ENCODE data around the gene THAP8.

Gene THAP8

GRCh38 chr19:36010402-36010801, 43.7 kb downstream of the THAP8 start:
- H3K27ac ChIP-seq = no peak overlapping the region
- no peak overlapping the region for H3K4me3 ChIP-seq (ENCODE audit: low read depth in 1 of 2, low read length in 1 of 2)
- H3K36me3 ChIP-seq = peaks cover 11% of the 10 kb centered on the region
- no peaks in the 10 kb centered on the region for H3K9me3 ChIP-seq
- H3K4me1 ChIP-seq (ENCODE audit: control insufficient read depth in 1 of 2, insufficient read depth in 1 of 2, low read depth in 1 of 2, low read length in 1 of 2) = peaks cover 15 to 20% of the 10 kb centered on the region in 2 experiments
- peaks cover 27% of the 10 kb centered on the region for H3K27me3 ChIP-seq
- no peak for TF ChIP-seq CTCF (IDR thresholded peaks at IDR 0.05)

GRCh38 chr19:36009633-36010379, 44.3 kb downstream of the THAP8 start:
- no peak overlapping the region for H3K27ac ChIP-seq
- H3K9me3 ChIP-seq = no peaks in the 10 kb centered on the region
- H3K27me3 ChIP-seq = peaks cover 27% of the 10 kb centered on the region
- peaks cover 11% of the 10 kb centered on the region for H3K36me3 ChIP-seq
- H3K4me1 ChIP-seq (ENCODE audit: control insufficient read depth in 1 of 2, insufficient read depth in 1 of 2, low read depth in 1 of 2, low read length in 1 of 2) = peaks cover 14 to 19% of the 10 kb centered on the region in 2 experiments
- H3K4me3 ChIP-seq (ENCODE audit: low read depth in 1 of 2, low read length in 1 of 2) = no peak overlapping the region
- TF ChIP-seq CTCF (IDR thresholded peaks at IDR 0.05) = no peak

GRCh38 chr19:36009220-36009619, 44.9 kb downstream of the THAP8 start:
- TF ChIP-seq CTCF (IDR thresholded peaks at IDR 0.05) = no peak
- H3K4me3 ChIP-seq (ENCODE audit: low read depth in 1 of 2, low read length in 1 of 2) = no peak overlapping the region
- H3K27me3 ChIP-seq = peaks cover 27% of the 10 kb centered on the region
- peaks cover 10 to 16% of the 10 kb centered on the region in 2 experiments for H3K4me1 ChIP-seq (ENCODE audit: control insufficient read depth in 1 of 2, insufficient read depth in 1 of 2, low read depth in 1 of 2, low read length in 1 of 2)
- H3K27ac ChIP-seq = no peak overlapping the region
- peaks cover 11% of the 10 kb centered on the region for H3K36me3 ChIP-seq
- H3K9me3 ChIP-seq = no peaks in the 10 kb centered on the region

- no peaks in the 10 kb centered on the region for H3K9me3 ChIP-seq
- no peak within 1 kb of the TSS for H3K27ac ChIP-seq
- peaks cover 11% of the 10 kb centered on the region for H3K36me3 ChIP-seq
- peaks cover 5 to 12% of the 10 kb centered on the region in 2 experiments for H3K4me1 ChIP-seq (ENCODE audit: control insufficient read depth in 1 of 2, insufficient read depth in 1 of 2, low read depth in 1 of 2, low read length in 1 of 2)
- H3K27me3 ChIP-seq = peaks cover 27% of the 10 kb centered on the region
- H3K4me3 ChIP-seq (ENCODE audit: low read depth in 1 of 2, low read length in 1 of 2) = no peak within 1 kb of the TSS
- no peak for TF ChIP-seq CTCF (IDR thresholded peaks at IDR 0.05)
Observed at GRCh38 chr19:36008336-36008978, 45.6 kb downstream of the THAP8 start, which contains the start of gene SYNE4. SYNE4 (minus strand) TSS chr19:36008813; CDS start chr19:36008681, 132 bp downstream.

- H3K4me3 ChIP-seq (ENCODE audit: low read depth in 1 of 2, low read length in 1 of 2) = no peak overlapping the region
- peaks cover 11% of the 10 kb centered on the region for H3K36me3 ChIP-seq
- H3K9me3 ChIP-seq = no peaks in the 10 kb centered on the region
- peaks cover 0 to 6% of the 10 kb centered on the region in 2 experiments for H3K4me1 ChIP-seq (ENCODE audit: control insufficient read depth in 1 of 2, insufficient read depth in 1 of 2, low read depth in 1 of 2, low read length in 1 of 2)
- no peak for TF ChIP-seq CTCF (IDR thresholded peaks at IDR 0.05)
- no peak overlapping the region for H3K27ac ChIP-seq
- H3K27me3 ChIP-seq = peaks cover 27% of the 10 kb centered on the region
Observed at GRCh38 chr19:36006955-36007354, 47.1 kb downstream of the THAP8 start.
